NOMO-1 treated with dmso at 0.1 percent for 144 hours (cell line): ENCODE results near the gene CYP3A5.
"Not testable (repeated sequence)": the region's sequence is repeated elsewhere in the genome, so short reads cannot be mapped to it uniquely, and the experiment has no call there.

Source experiments
- DNase-seq: peaks from one replicate; lab custom pipeline; 2025; ENCODE audit not compliant: unreplicated experiment; lab: John Stamatoyannopoulos, UW

Gene CYP3A5

GRCh38 chr7:99679400-99680191 lies at the start of gene CYP3A5:
CYP3A5 (minus strand) TSS chr7:99679996; CDS start chr7:99679896, 100 bp downstream.
- no peak for DNase-seq

GRCh38 chr7:99728615-99729014 lies 48.8 kb upstream of the CYP3A5 start:
- no peak for DNase-seq

GRCh38 chr7:99723201-99723600 lies 43.4 kb upstream of the CYP3A5 start:
- DNase-seq: not testable (repeated sequence)

GRCh38 chr7:99720800-99721595 lies 41.2 kb upstream of the CYP3A5 start:
- DNase-seq: no peak

- no peak for DNase-seq
These were observed 40.4 kb upstream of the CYP3A5 start for GRCh38 chr7:99719996-99720769.

- DNase-seq: no peak
These were observed 34.3 kb upstream of the CYP3A5 start for GRCh38 chr7:99713995-99714570.

- DNase-seq: no peak
These were observed 30.2 kb upstream of the CYP3A5 start for GRCh38 chr7:99709838-99710578.

- DNase-seq: no peak
These were observed 29.5 kb upstream of the CYP3A5 start for GRCh38 chr7:99709260-99709659.

- no peak for DNase-seq
These were observed 27.3 kb upstream of the CYP3A5 start for GRCh38 chr7:99707096-99707495.

GRCh38 chr7:99699946-99700345 lies 20.1 kb upstream of the CYP3A5 start:
- no peak for DNase-seq

GRCh38 chr7:99698867-99699730 lies 19.3 kb upstream of the CYP3A5 start:
- DNase-seq: not testable (repeated sequence)

GRCh38 chr7:99694912-99695304 lies 15.1 kb upstream of the CYP3A5 start:
- DNase-seq: no peak

- no peak for DNase-seq
These were observed 14.6 kb upstream of the CYP3A5 start for GRCh38 chr7:99694201-99694911.

- DNase-seq: no peak
These were observed 13.8 kb upstream of the CYP3A5 start for GRCh38 chr7:99693427-99694200.

GRCh38 chr7:99693100-99693426 lies 13.3 kb upstream of the CYP3A5 start:
- no peak for DNase-seq

- not testable (repeated sequence) for DNase-seq
These were observed 12.8 kb upstream of the CYP3A5 start for GRCh38 chr7:99692563-99692962.

- not testable (repeated sequence) for DNase-seq
These were observed 11.9 kb upstream of the CYP3A5 start for GRCh38 chr7:99691658-99692057.

- DNase-seq: not testable (repeated sequence)
These were observed 11.1 kb upstream of the CYP3A5 start for GRCh38 chr7:99690918-99691317.
